Measurements from ENCODE around the gene RANBP3.
A peak's percentile ranks its signal among the peaks of the same experiment; 100 is the strongest.

RANBP3 gene

DNA sequence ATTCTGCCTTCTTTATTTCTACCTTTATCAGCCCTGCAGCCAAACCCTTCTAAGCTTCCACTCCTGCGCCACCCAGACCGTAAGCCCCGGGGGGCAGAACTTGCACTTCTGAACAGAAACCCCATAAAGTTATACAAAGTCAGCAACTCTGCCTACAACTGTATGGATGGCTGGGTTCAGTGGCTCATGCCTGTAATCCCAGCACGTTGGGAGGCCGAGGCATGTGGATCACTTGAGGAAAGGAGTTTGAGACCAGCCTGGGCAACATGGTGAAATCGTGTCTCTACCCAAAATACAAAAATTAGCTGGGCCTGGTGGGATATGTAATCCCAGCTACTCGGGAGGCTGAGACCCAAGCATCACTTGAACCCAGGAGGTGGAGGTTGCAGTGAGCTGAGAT, 10.4 kb downstream of the RANBP3 start:
- TF ChIP-seq TCF12 (IDR thresholded peaks at IDR 0.05; ENCODE audit: low read depth) (no peak), YY1 (IDR thresholded peaks at IDR 0.05; ENCODE audit: low read depth) (no peak), CEBPB (IDR thresholded peaks at IDR 0.05) (no peak), FOXM1 (IDR thresholded peaks at IDR 0.05; ENCODE audit: borderline replicate concordance, low read depth) (no peak)

- TF ChIP-seq REST (IDR thresholded peaks at IDR 0.05; ENCODE audit: low read depth) (no peak), ZBTB7A (IDR thresholded peaks at IDR 0.05; ENCODE audit: low read depth) (no peak), TAF1 (IDR thresholded peaks at IDR 0.05; ENCODE audit: low read depth) (no peak), NFIC (IDR thresholded peaks at IDR 0.05) (no peak), EP300 (IDR thresholded peaks at IDR 0.05; ENCODE audit: borderline replicate concordance) (no peak), CREB1 (IDR thresholded peaks at IDR 0.05; ENCODE audit: low read depth) (no peak), TEAD4 (IDR thresholded peaks at IDR 0.05) (no peak), CEBPB (IDR thresholded peaks at IDR 0.05) (no peak), RAD21 (IDR thresholded peaks at IDR 0.05; ENCODE audit: low read depth) (no peak)
- TF ChIP-seq, protein P1, sequence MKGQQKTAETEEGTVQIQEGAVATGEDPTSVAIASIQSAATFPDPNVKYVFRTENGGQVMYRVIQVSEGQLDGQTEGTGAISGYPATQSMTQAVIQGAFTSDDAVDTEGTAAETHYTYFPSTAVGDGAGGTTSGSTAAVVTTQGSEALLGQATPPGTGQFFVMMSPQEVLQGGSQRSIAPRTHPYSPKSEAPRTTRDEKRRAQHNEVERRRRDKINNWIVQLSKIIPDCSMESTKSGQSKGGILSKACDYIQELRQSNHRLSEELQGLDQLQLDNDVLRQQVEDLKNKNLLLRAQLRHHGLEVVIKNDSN (IDR thresholded peaks at IDR 0.05), result no peak
These were observed 11.0 kb downstream of the RANBP3 start for GRCh38 chr19:5966941-5967340.

DNA sequence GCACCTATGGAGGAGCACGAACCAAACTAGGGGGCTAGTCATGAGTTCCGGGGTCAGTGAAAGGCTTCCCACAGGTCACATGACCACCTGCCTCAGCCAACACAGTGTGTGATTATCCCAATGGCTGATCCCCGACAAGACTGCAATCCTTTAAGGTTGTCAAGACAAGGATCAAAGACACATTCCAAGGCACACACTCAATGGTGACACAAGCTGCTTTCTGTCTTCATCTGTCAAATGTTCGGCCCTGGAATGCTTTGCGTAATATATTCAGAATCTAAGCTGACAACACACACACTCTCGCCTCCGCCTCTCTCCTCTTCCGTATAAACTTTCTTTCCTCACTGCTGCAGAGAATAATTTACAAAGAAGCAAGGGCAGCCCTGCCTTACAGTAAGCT, 11.7 kb downstream of the RANBP3 start:
- TF ChIP-seq NFIC (IDR thresholded peaks at IDR 0.05) (no peak), CREB1 (IDR thresholded peaks at IDR 0.05; ENCODE audit: low read depth) (no peak), YY1 (IDR thresholded peaks at IDR 0.05; ENCODE audit: low read depth) (no peak), TAF1 (IDR thresholded peaks at IDR 0.05; ENCODE audit: low read depth) (no peak)
- TF ChIP-seq, protein P1 (IDR thresholded peaks at IDR 0.05), result peak; percentile 16; the same call in 1 of the 2 replicates

DNA sequence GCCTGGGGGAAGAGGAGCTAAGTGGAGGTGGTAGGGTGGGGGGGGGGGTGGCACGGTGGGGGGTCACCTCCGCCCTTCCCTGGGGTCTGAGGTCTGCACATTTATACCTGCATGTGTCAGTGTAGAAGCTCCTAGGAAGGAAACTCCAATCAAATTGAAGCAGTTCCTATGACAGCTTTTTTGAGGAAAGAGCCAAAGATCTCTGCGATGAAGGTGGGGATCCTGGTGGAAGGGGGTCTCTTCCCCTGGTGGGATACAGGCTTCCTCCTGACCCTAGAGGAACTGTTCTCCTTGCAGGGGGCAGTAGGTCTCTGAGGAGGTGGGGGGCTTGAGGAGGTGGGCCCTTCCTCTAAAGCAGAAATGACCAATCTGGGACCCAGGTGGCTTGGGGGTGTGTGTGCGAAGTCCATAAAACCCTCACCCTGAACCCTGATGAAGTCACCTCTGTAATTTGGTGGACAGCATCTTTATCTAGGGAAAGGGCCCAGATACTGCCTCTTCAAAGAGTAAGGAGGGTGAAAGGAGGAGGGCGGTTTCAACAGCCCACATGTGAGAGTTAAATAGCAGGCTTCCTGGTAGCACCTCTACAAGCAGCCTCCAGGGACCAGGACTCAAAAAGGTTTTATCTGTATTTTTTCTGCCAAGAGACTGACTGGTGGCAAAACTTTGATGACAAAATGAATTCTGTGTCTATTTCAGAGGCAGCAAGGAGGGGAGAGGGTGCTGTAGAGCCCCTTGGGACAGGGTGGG, 12.9 kb downstream of the RANBP3 start:
- TF ChIP-seq RAD21 (IDR thresholded peaks at IDR 0.05; ENCODE audit: low read depth), result no peak
- TF ChIP-seq ZBTB7A (IDR thresholded peaks at IDR 0.05; ENCODE audit: low read depth), result no peak
- no peak for TF ChIP-seq TEAD4 (IDR thresholded peaks at IDR 0.05)
- TF ChIP-seq EP300 (IDR thresholded peaks at IDR 0.05; ENCODE audit: borderline replicate concordance), result no peak
- no peak for TF ChIP-seq MAX (IDR thresholded peaks at IDR 0.05)

GRCh38 chr19:5963855-5964254, 14.1 kb downstream of the RANBP3 start:
- no peak for TF ChIP-seq TEAD4 (IDR thresholded peaks at IDR 0.05)
- no peak for TF ChIP-seq CREB1 (IDR thresholded peaks at IDR 0.05; ENCODE audit: low read depth)
- no peak for TF ChIP-seq MAX (IDR thresholded peaks at IDR 0.05)
- TF ChIP-seq CEBPB (IDR thresholded peaks at IDR 0.05), result no peak
- TF ChIP-seq NFIC (IDR thresholded peaks at IDR 0.05), result no peak
- no peak for TF ChIP-seq ZBTB7A (IDR thresholded peaks at IDR 0.05; ENCODE audit: low read depth)
- TF ChIP-seq, protein P1 (IDR thresholded peaks at IDR 0.05), result no peak

- TF ChIP-seq TEAD4 (IDR thresholded peaks at IDR 0.05) (no peak), FOXM1 (IDR thresholded peaks at IDR 0.05; ENCODE audit: borderline replicate concordance, low read depth) (no peak), EP300 (IDR thresholded peaks at IDR 0.05; ENCODE audit: borderline replicate concordance) (no peak), CEBPB (IDR thresholded peaks at IDR 0.05) (no peak), RAD21 (IDR thresholded peaks at IDR 0.05; ENCODE audit: low read depth) (no peak), NFIC (IDR thresholded peaks at IDR 0.05) (no peak), TAF1 (IDR thresholded peaks at IDR 0.05; ENCODE audit: low read depth) (no peak), REST (IDR thresholded peaks at IDR 0.05; ENCODE audit: low read depth) (no peak), YY1 (IDR thresholded peaks at IDR 0.05; ENCODE audit: low read depth) (no peak), MAX (IDR thresholded peaks at IDR 0.05) (no peak)
These were observed 15.7 kb downstream of the RANBP3 start for GRCh38 chr19:5961969-5962945.
